Brain microvascular endothelial cell (primary cell): Measurements from ENCODE around the gene RPL27.
A peak's percentile ranks its signal among the peaks of the same experiment; 100 is the strongest.
"Not testable (repeated sequence)": the region's sequence is repeated elsewhere in the genome, so short reads cannot be mapped to it uniquely, and the experiment has no call there.

Experiments used
- DNase-seq: peaks from one replicate; pipeline ENCODE4 v3.0.0-alpha.2; 2020
- H3K27ac ChIP-seq: fragments of 250-450 bp; sonication (Bioruptor Pico); 2 replicates; pipeline ENCODE4 v1.5.1; 2020; ENCODE audit warnings: mild to moderate bottlenecking, moderate library complexity
- H3K27me3 ChIP-seq: fragments of 250-450 bp; sonication (Bioruptor Pico); replicated peaks from 2 replicates; pipeline ENCODE4 v1.5.1; 2020; ENCODE audit warnings: mild to moderate bottlenecking
- H3K36me3 ChIP-seq: fragments of 250-450 bp; sonication (Bioruptor Pico); replicated peaks from 2 replicates; pipeline ENCODE4 v1.5.1; 2020; ENCODE audit warnings: mild to moderate bottlenecking
- H3K4me3 ChIP-seq: 2 replicates; pipeline ENCODE4 v1.5.1; 2011; ENCODE audit warnings: low read depth, mild to moderate bottlenecking, control low read depth, low read length, moderate library complexity
- CTCF ChIP-seq: IDR thresholded peaks from 2 replicates; pipeline ENCODE4 v1.5.1; 2011; ENCODE audit warnings: low read depth, mild to moderate bottlenecking, moderate library complexity, low read length, control low read depth, inconsistent platforms; ENCODE audit errors: missing control alignments
- in situ Hi-C: cut with HindIII; loops from 2 replicates; pipeline ENCODE4 v1.10.0; 2017; ENCODE audit warnings: low sequenced_read_pairs, low pct_ligation_motif_present

Gene RPL27

GRCh38 chr17:42991471-42991870 lies 6.7 kb upstream of the RPL27 start:
- in situ Hi-C loops, result no loop called here
- H3K4me3 ChIP-seq, result no peak overlapping the region
- peaks cover 36% of the 10 kb centered on the region for H3K36me3 ChIP-seq
- no peaks in the 10 kb centered on the region for H3K27me3 ChIP-seq
- H3K27ac ChIP-seq, result no peak overlapping the region
- TF ChIP-seq CTCF, result no peak
- DNase-seq, result no peak

GRCh38 chr17:42992872-42993271 lies 5.3 kb upstream of the RPL27 start:
- Histone ChIP-seq H3K27me3 (no peaks in the 10 kb centered on the region), H3K36me3 (peaks cover 30% of the 10 kb centered on the region), H3K4me3 (no peak overlapping the region), H3K27ac (no peak overlapping the region)
- no peak for TF ChIP-seq CTCF
- in situ Hi-C loops, result no loop called here
- DNase-seq, result no peak

GRCh38 chr17:42993913-42994312 lies 4.3 kb upstream of the RPL27 start:
- H3K27me3 ChIP-seq, H3K4me3 ChIP-seq, DNase-seq, in situ Hi-C loops, H3K27ac ChIP-seq: not testable (repeated sequence)
- peaks cover 29% of the 10 kb centered on the region for H3K36me3 ChIP-seq

GRCh38 chr17:42997390-42997983 lies 732 bp upstream of the RPL27 start:
- H3K4me3 ChIP-seq, result peak overlapping the region; percentile 41
- TF ChIP-seq CTCF, result no peak
- no peaks in the 10 kb centered on the region for H3K27me3 ChIP-seq
- H3K27ac ChIP-seq, result peak overlapping the region; percentile 26
- in situ Hi-C loops, result no loop called here
- peaks cover 38% of the 10 kb centered on the region for H3K36me3 ChIP-seq
- DNase-seq, result no peak

- Histone ChIP-seq H3K27me3 (no peaks in the 10 kb centered on the region), H3K27ac (peak overlapping the region; percentile 88), H3K36me3 (peaks cover 41% of the 10 kb centered on the region), H3K4me3 (peak overlapping the region; percentile 98)
- TF ChIP-seq CTCF, result no peak
- in situ Hi-C loops, result no loop called here
- no peak for DNase-seq
Measured at GRCh38 chr17:42999003-42999525, 845 bp downstream of the RPL27 start.

- H3K27me3 ChIP-seq, H3K4me3 ChIP-seq, H3K27ac ChIP-seq, DNase-seq, in situ Hi-C loops: not testable (repeated sequence)
- H3K36me3 ChIP-seq, result peaks cover 47% of the 10 kb centered on the region
Measured at GRCh38 chr17:43000894-43001293, 2.7 kb downstream of the RPL27 start.
